Right lobe of liver (tissue), 4 donors: ENCODE data around the gene ABHD6.
"Not testable (repeated sequence)": the region's sequence is repeated elsewhere in the genome, so short reads cannot be mapped to it uniquely, and the experiment has no call there.

ENCODE experiments used
- POLR2A ChIP-seq: fragments of 450-650 bp; IDR thresholded peaks from one replicate; pipeline ENCODE4 v1.6.1; 2017; ENCODE audit warnings: antibody characterized with exemption, mild to moderate bottlenecking
- TF ChIP-seq, protein P1 (sequence below), 4 donors: fragments of 200-600 bp in 3 of 4; fragments of 450-650 bp in 1 of 4; IDR thresholded peaks; one replicate each; pipeline versions ENCODE4 v1.5.1 to v1.8.0; 2016 to 2022; ENCODE audit warnings: antibody characterized with exemption in 4 of 4, mild to moderate bottlenecking in 2 of 4
- donor health status: DM: no; HTN: no; CAD: no.
- donor health status: DM: no; HTN: no; CAD: no.
- donor health status: DM: no; HTN: yes; CAD: no.

GRCh38 chr3:58267543-58267942, 30.0 kb downstream of the ABHD6 start:
- TF ChIP-seq, protein P1, sequence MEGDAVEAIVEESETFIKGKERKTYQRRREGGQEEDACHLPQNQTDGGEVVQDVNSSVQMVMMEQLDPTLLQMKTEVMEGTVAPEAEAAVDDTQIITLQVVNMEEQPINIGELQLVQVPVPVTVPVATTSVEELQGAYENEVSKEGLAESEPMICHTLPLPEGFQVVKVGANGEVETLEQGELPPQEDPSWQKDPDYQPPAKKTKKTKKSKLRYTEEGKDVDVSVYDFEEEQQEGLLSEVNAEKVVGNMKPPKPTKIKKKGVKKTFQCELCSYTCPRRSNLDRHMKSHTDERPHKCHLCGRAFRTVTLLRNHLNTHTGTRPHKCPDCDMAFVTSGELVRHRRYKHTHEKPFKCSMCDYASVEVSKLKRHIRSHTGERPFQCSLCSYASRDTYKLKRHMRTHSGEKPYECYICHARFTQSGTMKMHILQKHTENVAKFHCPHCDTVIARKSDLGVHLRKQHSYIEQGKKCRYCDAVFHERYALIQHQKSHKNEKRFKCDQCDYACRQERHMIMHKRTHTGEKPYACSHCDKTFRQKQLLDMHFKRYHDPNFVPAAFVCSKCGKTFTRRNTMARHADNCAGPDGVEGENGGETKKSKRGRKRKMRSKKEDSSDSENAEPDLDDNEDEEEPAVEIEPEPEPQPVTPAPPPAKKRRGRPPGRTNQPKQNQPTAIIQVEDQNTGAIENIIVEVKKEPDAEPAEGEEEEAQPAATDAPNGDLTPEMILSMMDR (IDR thresholded peaks at IDR 0.05), result not testable (repeated sequence)
- not testable (repeated sequence) for TF ChIP-seq POLR2A
